ENCODE measurements around the gene PRXL2C.
"Not testable (repeated sequence)": the region's sequence is repeated elsewhere in the genome, so short reads cannot be mapped to it uniquely, and the experiment has no call there.

PRXL2C gene

DNA sequence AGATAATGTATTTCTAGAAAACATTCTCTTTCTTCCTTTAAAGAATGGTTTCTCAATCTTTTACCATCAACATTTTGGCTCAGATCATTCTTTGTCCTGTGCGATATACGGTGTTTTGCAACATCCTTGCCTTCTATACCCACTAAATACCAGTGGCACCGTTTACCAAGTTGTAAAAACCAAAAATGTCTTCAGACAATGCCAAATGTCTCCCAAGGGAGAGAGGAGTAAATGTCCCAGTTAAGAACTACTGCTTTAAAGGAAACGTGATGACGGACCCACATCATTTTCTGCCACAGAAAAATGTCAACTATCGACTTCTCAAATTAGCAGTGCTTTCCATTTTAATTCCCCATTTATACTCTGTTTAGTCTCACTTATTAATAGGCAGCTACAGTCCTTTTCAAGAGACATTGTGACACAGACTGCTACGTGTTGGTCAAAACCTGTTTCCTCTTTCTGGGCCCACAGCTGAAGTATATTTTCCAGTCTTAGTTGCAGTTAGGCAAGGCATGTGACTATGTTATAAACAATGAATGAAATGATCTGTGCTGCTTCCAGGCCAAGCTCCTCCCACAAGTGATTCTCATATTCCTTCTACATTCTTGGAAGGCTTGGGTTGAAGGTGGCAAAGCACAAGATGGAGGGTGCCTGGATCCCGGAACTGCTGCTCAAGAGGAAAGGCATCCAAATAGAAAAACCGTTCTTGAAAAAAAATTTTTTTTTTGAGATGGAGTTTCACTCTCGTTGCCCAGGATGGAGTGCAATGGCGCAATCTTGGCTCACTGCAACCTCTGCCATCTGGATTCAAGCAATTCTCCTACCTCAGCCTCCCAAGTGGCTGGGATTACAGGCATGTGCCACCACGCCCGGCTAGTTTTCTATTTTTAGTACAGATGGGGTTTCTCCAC is 8.8 kb downstream of the PRXL2C start:
- no peak overlapping the region for H3K4me3 ChIP-seq (replicated peaks in 1 of 2; ENCODE audit: low read depth in 2 of 2, low read length in 2 of 2)
- peak; percentile 64 to 67 for DNase-seq (ENCODE audit: low read depth in 2 of 2)
- TF ChIP-seq, protein P1, sequence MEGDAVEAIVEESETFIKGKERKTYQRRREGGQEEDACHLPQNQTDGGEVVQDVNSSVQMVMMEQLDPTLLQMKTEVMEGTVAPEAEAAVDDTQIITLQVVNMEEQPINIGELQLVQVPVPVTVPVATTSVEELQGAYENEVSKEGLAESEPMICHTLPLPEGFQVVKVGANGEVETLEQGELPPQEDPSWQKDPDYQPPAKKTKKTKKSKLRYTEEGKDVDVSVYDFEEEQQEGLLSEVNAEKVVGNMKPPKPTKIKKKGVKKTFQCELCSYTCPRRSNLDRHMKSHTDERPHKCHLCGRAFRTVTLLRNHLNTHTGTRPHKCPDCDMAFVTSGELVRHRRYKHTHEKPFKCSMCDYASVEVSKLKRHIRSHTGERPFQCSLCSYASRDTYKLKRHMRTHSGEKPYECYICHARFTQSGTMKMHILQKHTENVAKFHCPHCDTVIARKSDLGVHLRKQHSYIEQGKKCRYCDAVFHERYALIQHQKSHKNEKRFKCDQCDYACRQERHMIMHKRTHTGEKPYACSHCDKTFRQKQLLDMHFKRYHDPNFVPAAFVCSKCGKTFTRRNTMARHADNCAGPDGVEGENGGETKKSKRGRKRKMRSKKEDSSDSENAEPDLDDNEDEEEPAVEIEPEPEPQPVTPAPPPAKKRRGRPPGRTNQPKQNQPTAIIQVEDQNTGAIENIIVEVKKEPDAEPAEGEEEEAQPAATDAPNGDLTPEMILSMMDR (IDR thresholded peaks at IDR 0.05; ENCODE audit: low read depth, low read length) = no peak

DNA sequence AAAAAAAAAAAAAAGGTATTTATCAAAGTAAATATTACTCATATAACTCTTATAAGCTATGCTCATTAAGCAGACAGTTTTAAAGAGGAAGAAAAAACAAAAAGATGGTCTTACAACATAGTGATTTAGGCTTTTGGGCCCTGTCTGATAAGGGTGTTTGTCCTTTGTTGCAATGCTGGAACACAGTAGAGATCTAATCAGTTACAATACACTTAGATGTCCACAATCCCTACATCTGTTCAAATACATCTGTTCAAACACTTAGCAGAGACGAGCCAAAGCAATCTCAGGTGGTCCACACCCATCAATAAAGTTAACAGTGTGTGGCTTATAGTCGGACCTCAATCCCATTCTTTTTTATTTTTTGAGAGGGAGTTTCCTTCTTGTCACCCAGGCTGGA is 11.0 kb downstream of the PRXL2C start:
- no peak for DNase-seq (ENCODE audit: low read depth in 2 of 2)
- no peak overlapping the region for H3K4me3 ChIP-seq (replicated peaks in 1 of 2; ENCODE audit: low read depth in 2 of 2, low read length in 2 of 2)
- TF ChIP-seq, protein P1 (IDR thresholded peaks at IDR 0.05; ENCODE audit: low read depth, low read length) = no peak

DNA sequence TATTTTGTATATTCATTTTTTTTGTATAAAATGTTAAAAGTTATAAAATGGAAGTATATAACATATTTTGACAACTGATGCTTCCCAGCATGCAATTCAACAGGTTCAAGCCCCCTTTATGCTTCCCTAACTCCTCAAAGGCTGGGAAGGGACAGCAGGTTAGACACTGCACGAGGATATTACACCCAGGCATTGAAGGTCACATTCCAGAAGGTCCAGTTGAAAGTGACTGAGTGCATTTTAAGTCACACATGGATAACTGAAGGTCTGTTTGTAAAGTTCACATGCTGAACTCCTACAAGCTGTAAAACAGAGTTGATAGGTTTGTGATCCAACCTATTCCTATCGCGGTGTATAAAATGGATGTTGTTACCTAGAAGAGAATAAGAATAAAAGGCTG is 13.6 kb downstream of the PRXL2C start:
- no peak overlapping the region for H3K4me3 ChIP-seq (replicated peaks in 1 of 2; ENCODE audit: low read depth in 2 of 2, low read length in 2 of 2)
- TF ChIP-seq, protein P1 (IDR thresholded peaks at IDR 0.05; ENCODE audit: low read depth, low read length) = no peak
- DNase-seq (ENCODE audit: low read depth in 2 of 2) = no peak

DNA sequence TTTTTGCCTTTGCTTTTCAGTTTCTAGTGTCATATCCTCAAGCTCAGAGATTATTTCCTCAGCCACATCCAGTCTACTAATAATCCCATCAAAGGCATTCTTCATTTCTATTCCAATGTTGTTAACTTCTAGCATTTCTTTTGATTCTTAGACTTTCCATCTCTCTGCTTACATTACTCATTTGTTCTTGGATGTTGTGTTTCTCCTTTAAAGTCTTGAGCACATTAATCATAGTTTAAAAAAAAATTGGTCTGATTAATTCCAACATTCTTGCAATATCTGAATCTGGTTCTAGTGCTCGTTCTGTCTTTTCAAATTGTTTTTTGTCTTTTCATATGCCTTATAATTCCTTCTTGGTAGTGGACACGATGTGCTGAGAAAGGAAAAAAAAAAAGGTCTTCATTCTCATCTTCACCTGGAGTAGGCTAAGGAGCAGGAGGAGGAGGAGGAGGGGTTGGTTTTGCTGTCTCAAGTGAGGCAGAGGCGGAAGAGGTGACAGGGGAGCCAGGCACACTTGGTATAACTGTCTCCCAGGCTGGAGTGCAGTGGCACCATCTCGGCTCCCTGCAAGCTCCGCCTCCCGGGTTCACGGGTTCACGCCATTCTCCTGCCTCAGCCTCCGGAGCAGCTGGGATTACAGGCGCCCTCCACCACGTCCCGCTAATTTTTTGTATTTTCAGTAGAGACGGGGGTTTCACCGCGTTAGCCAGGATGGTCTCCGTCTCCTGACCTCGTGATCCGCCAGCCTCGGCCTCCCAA is 16.3 kb downstream of the PRXL2C start:
- DNase-seq (ENCODE audit: low read depth in 2 of 2) = peak in 1 of 2 donors; percentile 42
- TF ChIP-seq, protein P1 (IDR thresholded peaks at IDR 0.05; ENCODE audit: low read depth, low read length) = no peak
- no peak overlapping the region for H3K4me3 ChIP-seq (replicated peaks in 1 of 2; ENCODE audit: low read depth in 2 of 2, low read length in 2 of 2)

DNA sequence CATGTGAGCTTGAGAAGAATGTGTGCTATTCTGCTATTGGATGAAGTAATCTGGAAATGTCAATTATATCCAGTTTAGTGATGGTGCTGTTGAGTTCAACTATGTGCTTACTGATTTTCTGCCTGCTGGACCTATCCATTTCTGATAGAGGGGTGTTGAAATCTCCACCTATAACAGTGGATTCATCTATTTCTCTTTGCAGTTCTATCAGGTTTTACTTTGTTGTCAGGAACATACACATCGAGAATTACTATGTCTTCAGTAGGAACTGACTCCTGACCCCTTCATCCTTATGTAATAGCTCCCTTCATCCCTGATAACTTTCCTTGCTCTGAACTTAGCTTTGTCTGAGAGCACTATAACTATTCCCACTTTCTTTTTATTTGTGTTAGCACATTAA is 18.7 kb downstream of the PRXL2C start:
- TF ChIP-seq, protein P1 (IDR thresholded peaks at IDR 0.05; ENCODE audit: low read depth, low read length) = no peak
- DNase-seq (ENCODE audit: low read depth in 2 of 2) = no peak
- H3K4me3 ChIP-seq (replicated peaks in 1 of 2; ENCODE audit: low read depth in 2 of 2, low read length in 2 of 2) = no peak overlapping the region

DNA sequence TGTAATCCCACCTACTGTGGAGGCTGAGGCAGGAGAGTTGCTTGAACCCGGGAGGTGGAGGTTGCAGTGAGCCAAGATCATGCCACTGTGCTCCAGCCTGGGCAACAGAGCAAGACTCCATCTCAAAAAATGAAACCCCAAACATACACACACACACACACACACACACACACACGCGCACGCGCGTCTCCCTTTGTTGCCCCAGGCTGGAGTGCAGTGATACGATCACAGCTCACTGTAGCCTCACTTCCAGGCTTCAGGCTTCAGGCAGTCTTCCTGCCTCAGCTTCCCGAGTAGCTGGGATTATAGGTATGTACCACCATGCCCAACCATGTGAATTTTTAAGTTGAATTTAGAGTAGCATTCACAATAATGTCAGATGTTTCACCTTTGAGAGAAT is 21.5 kb downstream of the PRXL2C start:
- DNase-seq (ENCODE audit: low read depth in 2 of 2); H3K4me3 ChIP-seq (replicated peaks in 1 of 2; ENCODE audit: low read depth in 2 of 2, low read length in 2 of 2): not testable (repeated sequence)

DNA sequence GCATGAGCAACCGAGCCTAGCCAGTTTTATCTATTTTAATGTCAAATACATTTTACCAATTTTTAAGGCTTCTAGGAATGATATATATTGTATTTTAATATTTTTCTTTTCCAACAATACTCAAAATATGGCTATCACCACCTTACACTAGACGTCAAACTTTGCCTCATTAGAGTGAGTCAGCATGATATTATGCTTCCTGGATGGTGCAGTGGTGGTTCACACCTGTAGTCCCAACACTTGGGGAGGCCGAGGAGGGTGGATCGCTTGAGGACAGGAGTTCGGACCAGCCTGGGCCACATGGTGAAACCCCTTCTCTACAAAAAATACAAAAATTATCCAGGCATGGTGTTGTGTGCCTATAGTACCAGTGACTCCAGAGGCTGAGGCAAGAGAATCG is 28.2 kb downstream of the PRXL2C start:
- TF ChIP-seq, protein P1 (IDR thresholded peaks at IDR 0.05; ENCODE audit: low read depth, low read length) = no peak
- no peak for DNase-seq (ENCODE audit: low read depth in 2 of 2)
- no peak overlapping the region for H3K4me3 ChIP-seq (replicated peaks in 1 of 2; ENCODE audit: low read depth in 2 of 2, low read length in 2 of 2)
